Adrenal gland (tissue), 19 donors: Measurements from ENCODE around the gene CAMK2A. TPM values are rescaled to one million over a fixed set of nuclear protein-coding genes. Genes with fewer than 3 reads are reported as not detected.
A peak's percentile ranks its signal among the peaks of the same experiment; 100 is the strongest.

Experiments
- DNase-seq, 7 donors: peaks; one replicate each; pipeline ENCODE4 v3.0.0-alpha.2; 2019 to 2020
- H3K27ac ChIP-seq, 5 donors: fragments of 200-600 bp; sonication (generic) in 4 of 5; 1 replicate in 3 of 5; 2 replicates in 2 of 5; pipeline versions ENCODE4 v1.5.1 to v1.8.0; 2016 to 2020; ENCODE audit warnings: mild to moderate bottlenecking in 1 of 5
- H3K27me3 ChIP-seq: fragments of 200-600 bp; 2 replicates; pipeline ENCODE4 v1.8.0; 2021
- H3K36me3 ChIP-seq, 2 donors: fragments of 200-600 bp; replicated peaks in 1 of 2; 1 replicate in 1 of 2; 2 replicates in 1 of 2; pipeline versions ENCODE4 v1.5.1 to v1.8.0; 2018 to 2022
- H3K4me1 ChIP-seq, 2 donors: fragments of 200-600 bp; replicated peaks in 1 of 2; 1 replicate in 1 of 2; 2 replicates in 1 of 2; pipeline versions ENCODE4 v1.5.1 to v1.8.0; 2018 to 2021
- H3K4me3 ChIP-seq, 4 donors: fragments of 200-600 bp; sonication (generic) in 3 of 4; one replicate each; pipeline ENCODE4 v1.5.1; 2016 to 2018
- H3K9me3 ChIP-seq, 3 donors: fragments of 200-600 bp; sonication (generic) in 1 of 3; replicated peaks in 1 of 3; 1 replicate in 2 of 3; 2 replicates in 1 of 3; pipeline versions ENCODE4 v1.5.1 to v1.8.0; 2016 to 2021
- CTCF ChIP-seq, 6 experiments: fragments of 450-650 bp in 4 of 6; fragments of 200-600 bp in 2 of 6; sonication (generic) in 1 of 6; IDR thresholded peaks; 1 replicate in 5 of 6; 2 replicates in 1 of 6; pipeline versions ENCODE4 v1.5.1 to v1.8.0; 2016 to 2021; ENCODE audit warnings: antibody characterized with exemption in 6 of 6, mild to moderate bottlenecking in 2 of 6, moderate library complexity in 1 of 6
- POLR2A ChIP-seq, 2 donors: fragments of 450-650 bp; IDR thresholded peaks; one replicate each; pipeline ENCODE4 v1.6.1; 2017; ENCODE audit warnings: antibody characterized with exemption in 2 of 2, mild to moderate bottlenecking in 2 of 2, moderate library complexity in 1 of 2
- WGBS, 4 donors: extraction: QIAGEN DNeasy Blood & Tissue Kit in 2 of 4; methylation state at CpG; one replicate each; pipeline versions ENCODE4 v1.1.5 to v1.1.7; 2013 to 2017; 5-methylcytosine and 5-hydroxymethylcytosine counted together
- intact Hi-C, 2 donors: fragments of 100-400 bp; cut with DNase I; formaldehyde crosslinking; loops; one replicate each; pipeline versions ENCODE4 v1.14.1 to v1.15.0; 2022 to 2023
- long read RNA-seq, 10 donors: library from polyadenylated mRNA in 3 of 10; unstranded in 2 of 10; stranded (forward) in 1 of 10; transcript quantifications; one replicate each; pipeline ENCODE4 v2.0.0 and lab custom pipeline, GENCODE V29; 2021 to 2026
- polyA plus RNA-seq, 3 donors: library from polyadenylated mRNA; stranded (reverse); fragments of 200-250 nt in 2 of 3; fragments of 350-450 nt in 1 of 3; fragmentation: Illumina TruSeq in 1 of 3; extraction: RNeasy Lipid Tissue Mini Kit (QIAGEN cat#74804) in 1 of 3; gene quantifications; one replicate each; pipeline ENCODE4 v1.2.3, GENCODE V29; 2013 to 2014
- total RNA-seq, 9 donors: library from RNA; depleted of rRNA in 4 of 9; stranded (reverse); fragments of >200 nt in 4 of 9; fragments of 120-200 nt in 1 of 9; fragmentation: NEBNext Ultra II Directional in 1 of 9; extraction: Animal tissue kit (Norgen Biotek cat#: 25700) in 1 of 9; gene quantifications; one replicate each; pipeline versions ENCODE4 v1.1.0 to v1.2.4, GENCODE V29; 2013 to 2023
- donor health status: healthy with polysubstance abuse.
- donor health status: Bipolar disorder and iron deficiency.
- donor health status: DM: yes; HTN: yes; CAD: no.
- donor health status: DM: no; HTN: no; CAD: no.
- donor health status: DM: no; HTN: no; CAD: no.
- donor health status: DM: yes; HTN: yes; CAD: no.

CAMK2A gene
- 1 to 10 TPM in 1 of 9 donors, under 1 TPM in 5, not detected in 3; 0.23 to 1.3 (median 0.54) TPM for total RNA-seq
- under 1 TPM; 0.51 to 0.79 (median 0.64) TPM for polyA plus RNA-seq
- long read RNA-seq, donor 1 = 0 reads
- long read RNA-seq, donor 2 = 0 reads
- long read RNA-seq, donor 3 = 0 reads
- long read RNA-seq, donor 4 = 0 reads
- long read RNA-seq, donor 5 = 0 reads
- long read RNA-seq, donor 6, partial matches to known transcripts = 1 of 1 reads
- long read RNA-seq, donor 6, other reads (novel, unspliced or antisense) = 0 of 1 reads
- long read RNA-seq, donor 7 = 0 reads
- long read RNA-seq, donor 8 = 0 reads
- long read RNA-seq, donor 9 = 0 reads
- long read RNA-seq, donor 10 = 0 reads

- Histone ChIP-seq H3K9me3 (no peaks in the 10 kb centered on the region), H3K27me3 (no peaks in the 10 kb centered on the region), H3K4me1 (no peaks in the 10 kb centered on the region), H3K27ac (no peak within 1 kb of the TSS), H3K4me3 (no peak within 1 kb of the TSS), H3K36me3 (no peaks in the 10 kb centered on the region)
- no peak for TF ChIP-seq CTCF (IDR thresholded peaks at IDR 0.05)
- no peak for TF ChIP-seq POLR2A (IDR thresholded peaks at IDR 0.05)
- DNase-seq = peak in 1 of 7 donors; percentile 63
- 46 to 54% (median 52%) methylated on average over 13 to 26 of the region's 26 CpGs for WGBS, 4 donors
- intact Hi-C loops = no loop called here
These were observed at the start of gene CAMK2A for GRCh38 chr5:150289551-150290390. Gene CAMK2A, minus strand, starts transcription at chr5:150289773. Its CDS starts 148 bp downstream, at chr5:150289625.

- 61 to 78% (median 68%) methylated on average over 5 of the region's 5 CpGs for WGBS, 4 donors
- Histone ChIP-seq H3K9me3 (no peaks in the 10 kb centered on the region), H3K4me1 (no peaks in the 10 kb centered on the region), H3K4me3 (no peak overlapping the region), H3K36me3 (no peaks in the 10 kb centered on the region), H3K27ac (no peak overlapping the region), H3K27me3 (no peaks in the 10 kb centered on the region)
- intact Hi-C loops = no loop called here
- TF ChIP-seq CTCF (IDR thresholded peaks at IDR 0.05) = no peak
- no peak for TF ChIP-seq POLR2A (IDR thresholded peaks at IDR 0.05)
- DNase-seq = no peak
These were observed 49.6 kb upstream of the CAMK2A start for GRCh38 chr5:150339165-150339564.

- no peaks in the 10 kb centered on the region for H3K27me3 ChIP-seq
- no peak for DNase-seq
- H3K36me3 ChIP-seq = no peaks in the 10 kb centered on the region
- intact Hi-C loops = no loop called here
- H3K4me1 ChIP-seq = no peaks in the 10 kb centered on the region
- TF ChIP-seq POLR2A (IDR thresholded peaks at IDR 0.05) (no peak), CTCF (IDR thresholded peaks at IDR 0.05) (no peak)
- 89 to 100% (median 93%) methylated on average over 1 to 11 of the region's 11 CpGs for WGBS, 4 donors
- H3K9me3 ChIP-seq = no peaks in the 10 kb centered on the region
- no peak overlapping the region for H3K27ac ChIP-seq
- no peak overlapping the region for H3K4me3 ChIP-seq
These were observed 49.0 kb upstream of the CAMK2A start for GRCh38 chr5:150338546-150338945.

- no peaks in the 10 kb centered on the region for H3K9me3 ChIP-seq
- H3K27me3 ChIP-seq = no peaks in the 10 kb centered on the region
- H3K27ac ChIP-seq = no peak overlapping the region
- intact Hi-C loops = no loop called here
- H3K4me1 ChIP-seq = no peaks in the 10 kb centered on the region
- 80 to 90% (median 86%) methylated on average over 4 of the region's 4 CpGs for WGBS, 4 donors
- no peaks in the 10 kb centered on the region for H3K36me3 ChIP-seq
- TF ChIP-seq CTCF (IDR thresholded peaks at IDR 0.05) (no peak), POLR2A (IDR thresholded peaks at IDR 0.05) (no peak)
- no peak overlapping the region for H3K4me3 ChIP-seq
- DNase-seq = no peak
These were observed 46.2 kb upstream of the CAMK2A start for GRCh38 chr5:150335778-150336177.
